NCI-H1436 treated with DMSO at 0.1 percent for 48 hours (cell line): ENCODE measurements around the gene BIRC7.
"Not testable (repeated sequence)": the region's sequence is repeated elsewhere in the genome, so short reads cannot be mapped to it uniquely, and the experiment has no call there.

Experiments used
- DNase-seq: peaks from one replicate; lab custom pipeline; 2025; lab: John Stamatoyannopoulos, UW

The BIRC7 gene

DNA sequence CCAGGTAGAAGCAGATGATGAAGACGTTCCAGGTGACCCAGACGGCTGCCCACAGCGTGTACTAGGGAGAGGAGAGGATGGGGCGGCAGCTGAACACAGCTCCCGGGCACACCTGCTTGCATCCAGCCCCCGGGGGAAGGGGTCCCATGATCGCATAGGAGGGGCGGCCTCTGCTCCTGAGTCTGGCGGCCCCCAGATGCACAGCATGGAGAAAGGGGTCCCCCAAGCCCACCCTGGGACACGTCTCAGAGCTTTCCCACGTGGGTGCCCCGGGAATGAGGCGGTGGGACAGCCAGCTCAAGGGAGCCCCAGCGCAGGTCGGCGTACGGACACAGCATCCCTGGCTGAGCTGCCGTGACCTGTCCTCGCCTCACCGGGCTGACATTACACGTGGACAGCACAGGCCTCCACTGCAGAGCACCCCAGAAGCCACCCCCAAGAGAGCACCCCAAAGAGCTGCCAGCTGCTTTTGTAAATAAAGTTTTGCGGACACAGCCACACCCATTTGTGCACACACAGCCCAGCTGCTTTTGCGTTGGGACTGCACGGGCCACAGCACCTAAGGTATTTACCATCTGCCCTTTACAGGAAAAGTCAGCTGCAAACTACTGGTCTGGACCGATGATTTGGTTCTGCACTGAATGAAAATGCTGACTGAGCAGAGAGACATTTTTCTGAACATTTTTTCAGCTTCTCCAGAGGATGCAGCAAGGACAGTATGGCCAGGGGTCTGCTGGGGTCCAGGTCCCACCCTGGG lies 13.3 kb downstream of the BIRC7 start:
- no peak for DNase-seq

DNA sequence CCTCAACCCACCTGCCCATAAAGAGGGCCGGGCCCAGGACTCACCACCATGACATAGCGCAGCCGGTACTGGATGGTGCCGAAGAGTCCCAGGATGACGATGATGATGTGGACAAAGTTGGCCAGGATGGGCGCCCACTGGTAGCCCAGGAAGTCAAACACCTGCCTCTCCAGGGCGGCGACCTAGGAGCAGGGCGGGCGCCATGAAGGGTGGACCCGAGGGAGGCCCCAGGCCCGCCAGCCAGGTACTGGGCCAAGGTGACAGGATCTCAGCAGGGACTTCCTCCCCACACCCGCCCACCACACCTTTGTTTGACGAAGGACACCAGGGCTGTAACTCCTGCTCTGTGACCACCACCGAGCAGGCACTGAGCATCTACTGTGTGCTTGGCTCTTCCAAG lies 14.2 kb downstream of the BIRC7 start:
- DNase-seq: no peak

DNA sequence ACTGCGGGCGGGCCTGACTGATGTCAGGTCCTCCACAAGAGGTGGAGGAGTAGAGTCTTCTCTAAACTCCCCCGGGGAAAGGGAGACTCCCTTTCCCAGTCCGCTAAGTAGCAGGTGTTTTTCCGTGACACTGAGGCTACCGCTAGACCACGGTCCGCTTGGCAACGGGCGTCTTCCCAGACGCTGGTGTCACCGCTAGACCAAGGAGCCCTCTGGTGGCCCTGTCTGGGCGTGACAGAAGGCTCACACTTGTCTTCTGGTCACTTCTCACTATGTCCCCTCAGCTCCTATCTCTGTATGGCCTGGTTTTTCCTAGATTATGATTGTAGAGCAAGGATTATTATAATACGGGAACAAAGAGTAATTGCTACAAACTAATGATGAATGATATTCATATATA lies 15.6 kb downstream of the BIRC7 start:
- not testable (repeated sequence) for DNase-seq

DNA sequence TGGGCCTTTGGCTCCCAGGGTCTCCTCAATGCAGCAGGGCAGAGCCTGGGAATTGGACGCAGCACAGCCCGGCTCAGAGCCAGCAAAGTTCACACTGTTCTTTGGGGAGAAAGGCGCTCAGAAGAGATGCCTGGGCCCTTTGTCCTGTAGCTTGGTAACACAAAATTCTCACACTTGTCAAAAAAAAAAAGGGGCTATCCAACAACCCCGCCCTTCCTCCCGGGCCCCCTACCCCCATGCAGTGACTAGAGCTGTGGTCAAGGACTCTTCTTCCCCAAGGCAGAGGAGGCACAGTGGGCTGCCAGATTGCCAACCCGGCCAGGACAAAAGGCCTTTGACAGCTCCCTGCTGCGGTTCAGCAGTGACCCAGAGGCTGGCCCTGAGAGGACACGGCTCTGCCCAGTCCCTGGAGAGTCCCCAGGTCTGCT lies 16.6 kb downstream of the BIRC7 start:
- no peak for DNase-seq

DNA sequence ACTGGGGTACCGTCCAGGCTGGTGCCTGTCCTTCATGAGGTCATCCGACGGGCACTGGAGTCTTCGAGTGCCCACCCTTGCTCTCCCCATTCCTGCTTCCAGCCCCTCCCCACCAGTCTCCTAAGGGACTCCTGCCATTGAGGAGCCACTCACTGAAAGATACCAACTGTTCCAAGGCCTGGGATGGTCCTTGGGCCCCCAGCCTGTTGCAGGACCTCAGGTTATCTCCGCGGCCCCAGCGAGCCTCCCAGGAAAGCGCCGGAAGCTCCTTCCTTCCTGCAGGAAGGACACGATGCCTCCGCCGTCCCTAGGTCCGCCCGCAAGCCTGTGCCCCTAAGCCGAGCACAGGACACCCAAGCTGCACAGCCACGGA lies 17.3 kb downstream of the BIRC7 start:
- DNase-seq: no peak

DNA sequence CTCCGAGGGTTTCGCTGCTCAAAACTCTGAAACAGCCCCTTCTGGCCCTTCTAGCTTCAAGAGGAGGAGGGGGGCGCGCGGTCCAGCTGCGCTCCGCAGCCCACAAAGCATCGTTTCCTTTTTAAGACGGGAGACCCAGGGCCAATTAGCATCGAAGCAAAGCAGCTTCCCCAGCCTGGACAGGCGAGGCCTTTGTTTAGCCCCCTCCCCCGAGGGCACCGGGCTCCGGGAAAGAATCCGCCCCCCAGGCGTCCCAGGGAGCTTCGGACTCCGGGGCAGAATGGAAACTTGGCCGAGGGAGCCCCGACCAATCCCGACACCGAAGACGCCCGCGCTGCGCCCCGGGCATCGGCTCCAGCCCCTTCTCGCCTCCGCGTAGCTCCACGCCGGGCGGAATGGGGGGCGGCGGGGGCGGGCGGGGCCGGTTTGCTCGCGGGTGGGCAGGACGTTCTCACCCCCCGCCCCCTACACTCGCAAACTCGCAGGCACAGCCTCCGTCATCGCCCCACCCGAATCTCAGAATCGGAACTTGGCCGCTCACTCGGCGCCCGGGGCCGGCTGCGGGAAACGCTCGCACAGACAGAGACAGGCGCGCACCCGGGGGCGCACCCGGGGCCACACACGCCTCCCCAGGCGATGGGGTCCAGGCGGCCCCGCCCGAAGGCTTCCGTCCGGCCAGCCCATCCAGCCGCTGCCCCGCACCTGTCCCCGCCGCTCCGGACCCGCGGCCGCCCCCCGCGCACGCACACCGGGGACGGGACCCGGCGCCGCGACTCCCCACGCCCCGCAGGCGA lies 17.9 kb downstream of the BIRC7 start:
- DNase-seq: no peak

DNA sequence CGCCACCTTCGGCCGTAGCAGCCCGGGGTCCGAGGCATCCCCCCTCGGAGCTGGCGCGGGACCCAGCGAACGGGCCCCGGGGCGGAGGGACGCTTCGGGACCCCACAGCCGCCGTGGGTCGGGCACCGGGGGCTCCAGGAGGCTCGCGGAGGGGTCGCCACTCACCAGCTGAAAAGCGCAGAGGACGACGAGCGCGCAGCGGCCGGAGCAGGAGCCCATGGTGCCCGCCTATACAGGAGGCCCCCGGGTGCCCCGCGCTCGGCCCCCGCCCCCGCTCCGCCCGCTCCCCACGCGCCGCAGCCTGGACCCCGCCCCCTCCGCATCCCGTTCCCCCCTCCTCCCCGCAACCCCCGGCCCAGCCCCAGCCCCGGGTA lies 18.5 kb downstream of the BIRC7 start, which contains the start of gene NKAIN4:
TSS of gene NKAIN4 (minus strand) at position 232 of the 374 bp plus-strand sequence. CDS start at position 219, 13 bp downstream.
- no peak for DNase-seq

DNA sequence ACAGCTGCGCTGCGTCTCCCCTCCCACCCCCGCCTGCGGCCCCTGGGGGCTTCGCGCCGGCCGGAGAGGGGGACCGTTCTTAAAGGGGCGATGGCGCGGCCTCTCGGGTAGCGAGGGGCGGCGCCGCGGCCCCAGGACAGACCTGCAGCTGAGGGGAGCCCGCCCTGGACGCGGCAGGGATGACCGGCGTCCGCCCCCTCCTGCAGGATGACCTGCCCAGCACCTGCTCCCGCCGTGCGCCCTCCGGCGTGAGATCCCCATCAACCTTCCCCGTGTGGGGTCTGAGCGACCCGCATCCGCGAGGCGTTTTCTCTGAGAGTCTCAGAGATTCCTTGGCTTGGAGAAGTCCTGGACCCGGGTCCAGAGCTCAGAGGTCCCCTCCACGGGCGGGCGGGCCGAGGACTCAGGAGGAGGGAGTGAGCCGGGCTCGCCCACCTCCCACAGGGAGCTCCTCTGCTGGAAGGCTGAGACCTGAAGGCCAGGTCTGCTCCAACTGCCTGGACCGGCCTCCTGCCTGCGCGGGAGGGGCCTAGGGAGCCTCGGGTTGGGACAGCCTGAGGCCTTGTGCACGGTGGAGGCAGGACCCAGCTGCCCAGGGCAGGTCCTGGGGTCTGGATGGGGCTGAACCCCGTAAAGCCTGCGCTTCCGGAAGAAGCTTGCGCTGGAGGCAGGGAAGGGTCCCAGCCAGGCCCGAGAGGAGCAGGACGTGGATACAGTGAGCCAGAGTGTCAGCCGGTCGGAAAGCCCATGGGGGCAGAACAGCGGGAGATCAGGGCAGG lies 19.1 kb downstream of the BIRC7 start:
- DNase-seq: no peak

DNA sequence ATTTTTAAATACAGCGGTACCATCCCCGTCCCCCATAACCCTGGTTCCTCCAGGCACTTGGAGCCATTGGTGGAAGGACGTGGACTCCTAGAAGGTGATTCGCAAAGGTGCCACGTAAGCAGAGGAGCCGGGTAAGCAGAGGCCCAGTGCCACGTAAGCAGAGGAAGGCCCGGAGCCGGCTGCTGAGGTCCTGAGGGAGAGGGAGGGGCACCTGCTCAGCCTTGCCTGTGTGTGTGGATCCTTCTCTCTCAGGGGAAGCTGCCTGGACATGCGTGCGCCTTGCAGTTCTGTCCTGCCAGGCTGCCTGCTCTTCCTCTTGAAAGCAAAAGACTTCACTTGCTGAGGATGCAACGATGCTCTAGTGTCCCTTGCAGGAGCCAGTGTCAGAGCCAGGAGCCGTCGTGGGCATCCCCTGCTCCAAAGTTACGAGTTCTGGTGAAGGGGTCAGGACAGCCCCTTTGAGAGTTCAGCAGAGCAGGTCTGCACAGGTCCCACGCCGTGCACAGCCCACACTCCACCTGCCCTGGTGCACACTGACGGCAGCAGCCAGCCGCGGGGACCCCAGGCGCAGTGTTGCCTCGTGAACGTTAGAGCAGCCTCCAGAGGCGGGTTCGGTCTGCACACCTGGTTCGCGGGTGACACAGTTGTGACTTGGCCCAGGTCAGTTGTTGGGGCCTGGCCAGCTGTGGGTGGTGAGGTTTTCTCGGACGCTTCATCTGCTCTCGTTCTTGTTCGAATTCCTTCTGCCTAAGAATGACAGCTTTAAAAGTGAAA lies 20.4 kb downstream of the BIRC7 start:
- DNase-seq: no peak

DNA sequence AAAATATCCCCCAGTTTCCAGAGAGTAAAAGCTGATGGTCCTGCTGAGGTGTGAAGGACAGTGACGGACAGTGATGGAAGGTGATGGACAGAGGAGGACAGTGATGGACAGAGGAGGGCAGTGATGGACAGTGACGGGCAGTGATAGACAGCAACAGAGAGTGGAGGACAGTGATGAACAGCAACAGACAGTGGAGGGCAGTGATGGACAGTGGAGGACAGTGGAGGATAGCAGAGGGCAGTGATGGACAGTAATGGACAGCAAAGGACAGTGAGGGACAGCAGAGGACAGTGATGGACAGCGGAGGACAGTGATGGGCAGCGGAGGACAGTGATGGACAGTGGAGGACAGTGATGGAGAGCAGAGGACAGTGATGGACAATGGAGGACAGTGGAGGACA lies 21.2 kb downstream of the BIRC7 start:
- no peak for DNase-seq

DNA sequence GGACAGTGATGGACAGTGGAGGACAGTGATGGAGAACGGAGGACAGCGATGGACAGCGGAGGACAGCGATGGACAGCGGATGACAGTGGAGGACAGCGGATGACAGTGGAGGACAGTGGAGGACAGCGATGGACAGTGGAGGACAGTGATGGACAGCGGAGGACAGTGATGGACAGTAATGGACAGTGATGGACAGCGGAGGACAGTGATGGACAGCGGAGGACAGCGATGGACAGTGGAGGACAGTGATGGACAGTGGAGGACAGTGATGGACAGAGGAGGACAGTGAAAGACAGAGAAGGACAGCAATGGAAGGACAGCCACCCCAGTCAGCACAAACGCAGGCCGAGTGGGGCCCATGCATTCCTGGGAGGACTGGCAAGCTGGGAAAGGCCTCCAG lies 21.9 kb downstream of the BIRC7 start:
- no peak for DNase-seq

DNA sequence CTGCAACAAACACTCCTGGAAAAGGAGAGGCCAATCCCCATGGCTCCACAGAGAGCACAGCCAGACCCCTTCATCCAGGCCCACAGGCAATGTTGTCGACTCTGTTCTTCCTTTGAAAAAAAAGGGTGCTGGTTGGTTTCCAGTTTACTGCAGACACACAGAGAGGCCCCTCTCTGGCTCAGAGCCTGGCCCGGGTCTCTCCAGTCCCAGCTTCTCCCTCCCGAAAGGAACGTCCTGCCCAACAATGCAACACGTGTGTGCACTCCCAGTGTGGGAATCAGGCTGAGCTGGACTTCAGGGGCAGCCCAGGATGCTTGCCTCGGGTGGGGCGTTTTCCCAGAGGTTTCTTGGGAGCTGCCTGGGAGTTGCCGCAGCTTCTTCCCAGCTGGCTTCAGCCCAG lies 23.1 kb downstream of the BIRC7 start:
- DNase-seq: no peak

DNA sequence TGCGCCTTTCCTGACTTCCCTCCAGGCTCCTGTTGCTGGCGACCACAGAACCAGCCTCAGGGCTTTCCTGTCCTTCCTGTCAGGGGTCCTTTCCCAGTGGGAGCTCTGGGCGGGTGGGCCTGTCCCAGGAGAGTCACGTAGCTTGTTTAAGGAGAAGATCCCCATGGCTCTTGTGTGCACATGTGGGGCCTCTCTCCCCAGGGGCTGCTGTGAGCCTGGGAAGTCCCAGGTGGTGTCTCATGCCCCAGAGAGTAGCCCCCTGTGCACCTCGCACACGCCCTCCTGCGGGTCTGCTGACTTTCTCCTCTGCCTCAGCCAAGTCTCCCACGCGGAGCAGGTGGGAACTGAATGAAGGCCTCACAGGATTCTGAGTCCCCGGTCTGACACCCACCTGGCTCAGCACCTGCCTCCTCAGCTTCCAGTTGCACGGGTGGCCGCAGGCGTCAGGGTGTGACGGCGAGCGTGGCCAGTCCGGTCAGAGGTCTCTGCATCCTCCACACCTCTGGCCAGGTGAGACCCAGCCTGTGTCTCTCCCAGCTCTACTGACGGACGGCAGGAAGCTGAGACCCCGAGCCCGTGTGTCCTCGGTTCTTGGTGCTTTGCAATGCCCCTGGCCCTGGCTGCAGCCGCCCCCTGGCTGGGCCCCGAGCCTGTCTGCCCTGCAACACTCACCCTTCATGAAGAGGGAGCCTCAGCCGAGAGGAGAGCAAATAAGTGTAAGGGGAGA lies 24.2 kb downstream of the BIRC7 start:
- no peak for DNase-seq

DNA sequence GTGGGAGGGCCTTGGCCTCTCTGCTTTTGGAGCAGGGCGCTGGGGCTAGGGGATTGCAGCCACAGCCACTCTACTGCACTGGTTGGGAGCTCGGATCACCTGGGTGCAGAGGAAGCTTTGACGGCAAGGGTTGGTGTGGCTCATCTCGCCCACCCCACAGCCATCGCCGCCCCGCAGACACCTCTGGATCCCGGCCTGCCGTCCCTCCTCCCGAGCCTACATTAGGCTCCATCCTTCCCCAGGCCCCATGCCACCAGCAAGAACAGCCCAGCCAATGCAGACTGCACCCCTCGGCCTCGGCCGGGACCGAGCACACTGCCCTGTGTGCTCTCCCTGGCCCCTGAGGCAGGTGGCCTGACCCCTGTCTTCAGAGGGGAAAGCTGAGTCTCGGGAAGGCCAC lies 24.8 kb downstream of the BIRC7 start:
- no peak for DNase-seq

DNA sequence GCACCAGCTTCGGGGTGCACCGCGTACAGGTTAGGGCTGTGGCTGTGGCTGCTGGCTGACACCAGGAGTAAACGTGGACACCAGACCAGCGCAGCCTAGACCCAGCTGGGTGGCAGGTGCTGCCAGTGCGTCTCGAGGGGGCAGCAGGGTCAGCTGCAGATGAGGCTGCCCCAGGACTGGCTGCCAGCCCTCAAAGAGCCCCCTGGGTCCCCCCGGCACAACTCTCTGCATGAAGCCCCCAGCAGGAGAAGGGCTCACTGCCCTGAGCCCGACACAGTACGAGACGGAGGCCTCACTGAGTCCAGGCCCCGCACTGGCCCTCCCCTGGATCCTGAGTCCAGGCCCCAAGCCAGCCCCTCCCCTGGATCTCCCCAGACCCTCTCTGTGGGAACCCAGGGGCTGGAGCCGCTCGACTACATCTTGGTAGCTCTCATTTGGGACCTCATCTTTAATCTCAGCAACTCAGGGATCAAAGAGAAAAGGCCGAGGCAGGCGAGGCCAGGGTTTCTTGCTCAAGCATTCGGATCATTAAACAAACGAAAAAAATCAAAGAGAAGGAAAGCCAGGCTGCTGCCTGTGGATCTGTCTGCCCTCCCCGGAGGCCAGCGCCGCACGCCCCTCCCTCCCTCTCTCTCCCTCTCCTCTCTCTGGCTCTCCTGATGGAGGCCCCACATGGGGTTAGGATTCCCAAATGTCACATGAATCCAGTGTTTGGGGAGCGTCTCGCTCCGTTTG lies 25.5 kb downstream of the BIRC7 start:
- no peak for DNase-seq

DNA sequence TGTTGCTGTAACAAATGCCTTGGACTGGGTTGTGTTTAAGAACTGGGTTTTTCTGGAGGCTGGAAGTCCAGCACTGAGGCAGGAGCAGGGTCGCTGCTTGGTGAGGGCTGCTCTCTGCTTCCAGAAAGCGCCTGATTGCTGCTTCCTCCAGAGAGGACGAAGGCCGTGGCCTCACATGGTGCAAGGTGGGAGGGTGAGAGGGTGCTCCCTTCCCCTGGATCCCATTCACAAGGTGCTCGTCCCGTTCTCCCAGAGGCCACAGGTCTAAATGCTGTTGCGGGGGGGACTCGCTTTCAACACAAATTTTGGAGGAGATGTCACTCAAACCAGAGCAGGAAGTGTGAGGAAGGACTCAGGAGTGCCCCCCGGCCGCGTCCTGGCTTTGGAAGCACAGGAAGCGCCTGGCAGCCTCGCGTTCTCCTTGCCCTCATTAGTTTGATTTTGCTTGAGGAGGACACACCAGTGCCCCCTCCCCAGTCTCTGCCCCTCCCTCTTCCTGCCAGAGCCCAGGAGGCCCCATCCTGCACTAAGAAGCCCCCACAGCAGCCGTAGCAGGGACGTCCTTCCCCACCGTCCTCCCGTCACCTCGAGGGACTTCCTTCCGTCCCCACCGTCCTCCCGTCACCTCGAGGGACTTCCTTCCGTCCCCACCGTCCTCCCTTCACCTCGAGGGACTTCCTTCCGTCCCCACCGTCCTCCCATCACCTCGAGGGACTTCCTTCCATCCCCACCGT lies 26.3 kb downstream of the BIRC7 start:
- DNase-seq: no peak

DNA sequence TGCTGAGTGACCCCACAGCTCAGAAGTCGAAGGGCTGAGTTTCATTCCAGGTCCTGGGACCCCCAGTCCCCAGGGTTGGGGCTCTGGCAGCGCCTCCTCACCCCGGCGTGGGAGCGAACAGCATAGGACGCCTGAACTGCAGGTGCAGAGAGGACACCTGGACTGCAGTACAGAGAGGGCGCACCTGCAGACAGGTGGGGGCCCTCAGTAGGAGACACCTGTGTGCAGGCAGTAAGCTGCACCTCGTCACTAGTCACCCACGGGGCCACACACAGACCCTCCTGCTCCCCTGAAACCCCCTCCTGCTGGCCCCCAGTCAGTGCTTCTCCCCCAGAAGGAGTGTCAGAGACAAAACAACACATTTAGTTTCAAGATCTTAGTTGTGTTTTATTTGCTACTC lies 27.1 kb downstream of the BIRC7 start:
- no peak for DNase-seq

DNA sequence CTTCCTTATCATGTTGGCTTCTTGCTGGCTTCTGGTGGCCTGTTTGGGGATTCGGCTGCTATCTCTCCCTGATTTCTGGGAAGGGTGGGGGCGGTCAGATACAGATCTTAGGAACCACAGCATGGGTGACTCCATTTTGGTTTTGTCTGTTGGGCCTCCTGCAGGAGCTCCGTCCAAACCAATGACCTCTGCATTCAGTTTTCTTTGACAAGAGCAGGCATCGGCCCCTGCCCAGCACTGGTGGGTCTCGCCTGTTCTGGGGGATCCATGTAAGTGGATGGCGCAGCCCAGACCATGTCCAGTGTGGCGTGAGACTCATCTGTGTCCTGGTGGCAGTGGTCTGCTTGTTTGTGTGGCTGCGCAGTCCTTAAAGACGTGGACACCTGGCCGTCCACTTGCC lies 28.3 kb downstream of the BIRC7 start:
- DNase-seq: no peak

DNA sequence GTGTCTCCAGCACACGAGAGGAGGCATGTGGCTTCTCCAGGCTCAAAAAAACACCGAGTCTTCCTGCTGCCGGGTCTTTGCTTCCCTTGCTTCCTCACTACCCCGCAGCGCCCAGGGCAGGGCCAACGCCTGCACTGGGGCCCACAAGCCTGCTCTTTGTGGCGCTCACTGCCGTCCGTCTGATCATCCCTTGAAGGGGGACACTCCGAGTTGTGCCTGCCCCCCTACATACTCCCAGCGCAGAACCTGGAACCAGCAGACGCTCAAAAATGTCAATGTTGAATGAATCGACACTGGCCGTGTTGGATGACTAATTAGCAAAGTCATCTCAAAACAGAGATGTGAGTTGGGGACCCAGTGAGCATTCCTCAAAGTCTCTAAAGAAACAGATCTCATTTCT lies 28.8 kb downstream of the BIRC7 start:
- no peak for DNase-seq
